NB4 (cell line): ENCODE results near the gene TCF7L2.

Source experiments
- POLR2A ChIP-seq: IDR thresholded peaks from 2 replicates; pipeline ENCODE4 v1.6.1; 2011; ENCODE audit warnings: mild to moderate bottlenecking; ENCODE audit not compliant: insufficient read length; ENCODE audit errors: extremely low read depth
- TF ChIP-seq, protein P1 (sequence below): IDR thresholded peaks from one replicate; pipeline ENCODE4 v1.5.1; 2012; ENCODE audit warnings: low read depth, low read length

DNA sequence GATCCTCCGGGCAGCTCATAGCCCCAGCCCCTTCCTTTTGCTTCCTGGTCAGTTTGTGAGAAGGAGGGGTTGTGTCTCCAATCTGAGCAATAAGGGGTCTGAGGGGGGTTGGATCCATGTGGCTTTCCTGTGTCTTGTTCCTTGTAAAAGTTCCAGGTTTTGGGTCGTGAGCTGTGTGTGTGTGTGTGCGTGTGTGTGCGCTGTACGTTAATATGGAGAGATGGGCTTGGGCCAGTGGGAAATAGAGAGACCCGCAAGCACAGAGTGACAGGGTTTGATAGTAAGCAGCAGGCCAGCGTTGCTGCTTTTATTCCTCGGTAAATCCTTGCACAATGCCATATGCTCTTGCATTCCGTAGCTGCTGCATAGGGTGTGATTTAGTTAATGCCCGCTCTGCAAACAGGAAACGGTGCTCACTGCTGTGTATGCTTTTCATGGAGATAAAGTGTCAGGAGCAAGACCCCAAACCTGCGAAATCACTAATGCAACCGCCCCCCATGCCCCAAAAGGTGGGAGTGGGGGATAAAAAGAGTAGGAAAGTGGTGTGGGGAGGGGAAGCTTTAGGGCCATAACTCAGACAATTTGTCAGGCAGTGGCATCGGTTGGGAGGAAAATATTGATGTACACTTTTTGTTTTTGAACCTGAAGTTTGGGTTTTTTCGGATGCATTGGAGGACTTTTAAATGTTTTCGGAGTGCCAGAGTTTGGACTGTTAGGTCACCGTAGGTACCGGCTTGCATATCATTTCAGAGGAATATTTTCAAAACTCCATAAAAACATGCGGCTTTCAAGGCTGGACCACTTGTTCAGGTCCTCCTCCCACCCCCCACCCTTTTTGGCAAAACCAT is 108.7 kb downstream of the TCF7L2 start:
- TF ChIP-seq, protein P1, sequence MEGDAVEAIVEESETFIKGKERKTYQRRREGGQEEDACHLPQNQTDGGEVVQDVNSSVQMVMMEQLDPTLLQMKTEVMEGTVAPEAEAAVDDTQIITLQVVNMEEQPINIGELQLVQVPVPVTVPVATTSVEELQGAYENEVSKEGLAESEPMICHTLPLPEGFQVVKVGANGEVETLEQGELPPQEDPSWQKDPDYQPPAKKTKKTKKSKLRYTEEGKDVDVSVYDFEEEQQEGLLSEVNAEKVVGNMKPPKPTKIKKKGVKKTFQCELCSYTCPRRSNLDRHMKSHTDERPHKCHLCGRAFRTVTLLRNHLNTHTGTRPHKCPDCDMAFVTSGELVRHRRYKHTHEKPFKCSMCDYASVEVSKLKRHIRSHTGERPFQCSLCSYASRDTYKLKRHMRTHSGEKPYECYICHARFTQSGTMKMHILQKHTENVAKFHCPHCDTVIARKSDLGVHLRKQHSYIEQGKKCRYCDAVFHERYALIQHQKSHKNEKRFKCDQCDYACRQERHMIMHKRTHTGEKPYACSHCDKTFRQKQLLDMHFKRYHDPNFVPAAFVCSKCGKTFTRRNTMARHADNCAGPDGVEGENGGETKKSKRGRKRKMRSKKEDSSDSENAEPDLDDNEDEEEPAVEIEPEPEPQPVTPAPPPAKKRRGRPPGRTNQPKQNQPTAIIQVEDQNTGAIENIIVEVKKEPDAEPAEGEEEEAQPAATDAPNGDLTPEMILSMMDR, result no peak
- TF ChIP-seq POLR2A, result no peak
